GM13977 (cell line): ENCODE measurements around the gene ALPK1.

ENCODE experiments used
- DNase-seq: peaks from one replicate; pipeline ENCODE4 v3.0.0; 2012; ENCODE audit warnings: low spot score
- CTCF ChIP-seq: IDR thresholded peaks from 2 replicates; pipeline ENCODE4 v1.5.1; 2012; ENCODE audit warnings: mild to moderate bottlenecking, control low read depth; ENCODE audit not compliant: insufficient read depth; ENCODE audit errors: extremely low read depth, missing control alignments
- in situ Hi-C: fragments of 300-500 bp; cut with MboI; formaldehyde crosslinking; loops from one replicate; pipeline ENCODE4 v1.12.0; 2022; ENCODE audit warnings: low sequenced_read_pairs, low pct_unique_long_range_greater_than_20kb, mixed read lengths, inconsistent platforms; ENCODE audit not compliant: unreplicated experiment

The ALPK1 gene

DNA sequence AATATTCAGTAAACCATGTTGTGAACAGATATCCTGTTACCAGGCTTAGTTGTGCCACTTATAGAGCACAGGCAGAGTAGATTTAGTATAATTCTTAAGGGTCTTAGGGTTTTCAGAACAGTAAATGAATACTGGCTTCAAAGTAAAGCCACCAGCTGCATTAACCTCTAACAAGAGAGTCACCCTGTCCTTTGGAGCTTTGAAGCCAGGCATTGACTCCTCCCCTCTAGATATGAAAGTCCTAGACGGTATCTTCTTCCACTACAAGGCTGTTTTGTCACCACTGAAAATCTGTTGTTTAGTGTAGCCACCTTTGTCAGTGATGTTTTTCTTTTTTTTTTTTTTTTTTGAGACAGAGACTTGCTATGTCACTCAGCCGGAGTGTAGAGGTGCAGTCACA lies 77.7 kb downstream of the ALPK1 start:
- no peak for TF ChIP-seq CTCF
- DNase-seq: no peak
- in situ Hi-C loops: no loop called here

- no peak for DNase-seq
- TF ChIP-seq CTCF: no peak
- in situ Hi-C loops: no loop called here
Measured at GRCh38 chr4:112377171-112377570, 80.0 kb downstream of the ALPK1 start.

GRCh38 chr4:112377594-112378242 lies 80.5 kb downstream of the ALPK1 start:
- no peak for DNase-seq
- TF ChIP-seq CTCF: no peak
- in situ Hi-C loops: no loop called here

DNA sequence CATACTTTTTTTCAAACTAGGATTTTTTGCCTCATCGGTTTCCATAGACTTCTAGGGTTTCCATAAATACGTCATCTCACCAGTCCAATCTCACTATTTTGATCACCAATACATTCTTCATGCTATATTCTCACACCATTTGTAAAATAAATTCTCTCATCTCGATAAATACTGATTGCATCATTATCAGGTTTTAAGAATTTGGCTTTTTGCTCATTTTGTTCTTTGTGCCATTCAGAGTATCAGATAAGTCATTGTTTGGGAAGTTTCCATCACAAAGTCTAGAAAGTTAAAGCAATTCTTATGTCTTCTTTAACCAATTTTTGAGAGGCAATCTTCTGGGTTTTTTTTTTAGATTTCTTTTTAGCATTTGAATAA lies 81.1 kb downstream of the ALPK1 start:
- no peak for DNase-seq
- in situ Hi-C loops: no loop called here
- TF ChIP-seq CTCF: no peak

DNA sequence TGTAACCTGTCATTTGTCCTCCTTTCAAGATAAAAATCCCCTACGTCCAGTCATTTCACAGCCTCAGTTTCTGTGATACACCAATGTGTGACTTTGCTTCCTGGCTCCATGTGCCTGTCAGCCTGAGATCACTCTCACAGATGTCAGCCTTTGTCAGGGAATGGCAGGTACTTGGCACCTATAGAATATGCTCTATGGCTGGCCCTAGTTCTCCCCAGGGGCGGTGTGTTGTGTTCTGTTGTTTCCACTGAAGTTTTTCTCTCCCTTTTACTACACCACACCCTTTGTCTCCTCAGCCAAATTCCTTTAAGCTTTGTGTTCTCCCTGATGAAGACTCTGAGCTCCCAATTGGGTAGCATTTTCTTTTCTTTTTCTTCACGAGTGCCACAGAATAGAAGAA lies 81.7 kb downstream of the ALPK1 start:
- DNase-seq: no peak
- in situ Hi-C loops: no loop called here
- TF ChIP-seq CTCF: no peak

GRCh38 chr4:112379306-112379705 lies 82.1 kb downstream of the ALPK1 start:
- no peak for DNase-seq
- TF ChIP-seq CTCF: no peak
- in situ Hi-C loops: no loop called here
